ENCODE data around the gene ACKR3. TPM values are rescaled to one million over a fixed set of nuclear protein-coding genes. Genes with fewer than 3 reads are reported as not detected.

The ACKR3 gene
- polyA plus RNA-seq, 3 donors = 56.8 to 74.6 (median 62.1) TPM

DNA sequence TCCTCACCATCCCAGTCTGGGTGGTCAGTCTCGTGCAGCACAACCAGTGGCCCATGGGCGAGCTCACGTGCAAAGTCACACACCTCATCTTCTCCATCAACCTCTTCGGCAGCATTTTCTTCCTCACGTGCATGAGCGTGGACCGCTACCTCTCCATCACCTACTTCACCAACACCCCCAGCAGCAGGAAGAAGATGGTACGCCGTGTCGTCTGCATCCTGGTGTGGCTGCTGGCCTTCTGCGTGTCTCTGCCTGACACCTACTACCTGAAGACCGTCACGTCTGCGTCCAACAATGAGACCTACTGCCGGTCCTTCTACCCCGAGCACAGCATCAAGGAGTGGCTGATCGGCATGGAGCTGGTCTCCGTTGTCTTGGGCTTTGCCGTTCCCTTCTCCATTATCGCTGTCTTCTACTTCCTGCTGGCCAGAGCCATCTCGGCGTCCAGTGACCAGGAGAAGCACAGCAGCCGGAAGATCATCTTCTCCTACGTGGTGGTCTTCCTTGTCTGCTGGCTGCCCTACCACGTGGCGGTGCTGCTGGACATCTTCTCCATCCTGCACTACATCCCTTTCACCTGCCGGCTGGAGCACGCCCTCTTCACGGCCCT is 11.2 kb downstream of the ACKR3 start:
- DNase-seq = no peak

DNA sequence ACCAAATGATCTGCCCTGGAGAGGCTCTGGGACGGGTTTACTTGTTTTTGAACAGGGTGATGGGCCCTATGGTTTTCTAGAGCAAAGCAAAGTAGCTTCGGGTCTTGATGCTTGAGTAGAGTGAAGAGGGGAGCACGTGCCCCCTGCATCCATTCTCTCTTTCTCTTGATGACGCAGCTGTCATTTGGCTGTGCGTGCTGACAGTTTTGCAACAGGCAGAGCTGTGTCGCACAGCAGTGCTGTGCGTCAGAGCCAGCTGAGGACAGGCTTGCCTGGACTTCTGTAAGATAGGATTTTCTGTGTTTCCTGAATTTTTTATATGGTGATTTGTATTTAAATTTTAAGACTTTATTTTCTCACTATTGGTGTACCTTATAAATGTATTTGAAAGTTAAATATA is 11.9 kb downstream of the ACKR3 start:
- no peak for DNase-seq

DNA sequence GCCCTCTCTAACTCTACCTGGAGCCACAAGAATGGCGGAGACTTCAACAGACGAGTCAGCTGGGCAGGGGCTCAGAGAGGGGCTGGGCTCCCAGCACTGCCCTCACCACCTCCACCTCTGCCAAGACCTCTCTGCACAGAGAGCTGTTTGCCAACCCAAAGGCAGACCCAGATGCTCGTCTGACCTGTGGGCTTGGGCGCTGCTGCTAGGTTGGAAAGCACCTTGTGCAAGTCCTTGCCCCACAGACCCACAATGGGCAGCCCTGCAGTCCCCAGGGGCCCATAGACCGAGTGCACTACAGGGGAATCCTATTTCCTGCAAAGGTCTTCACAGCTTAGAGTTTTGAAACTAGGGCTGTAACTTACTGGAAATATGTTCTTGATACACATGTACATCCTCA is 13.3 kb downstream of the ACKR3 start:
- no peak for DNase-seq

DNA sequence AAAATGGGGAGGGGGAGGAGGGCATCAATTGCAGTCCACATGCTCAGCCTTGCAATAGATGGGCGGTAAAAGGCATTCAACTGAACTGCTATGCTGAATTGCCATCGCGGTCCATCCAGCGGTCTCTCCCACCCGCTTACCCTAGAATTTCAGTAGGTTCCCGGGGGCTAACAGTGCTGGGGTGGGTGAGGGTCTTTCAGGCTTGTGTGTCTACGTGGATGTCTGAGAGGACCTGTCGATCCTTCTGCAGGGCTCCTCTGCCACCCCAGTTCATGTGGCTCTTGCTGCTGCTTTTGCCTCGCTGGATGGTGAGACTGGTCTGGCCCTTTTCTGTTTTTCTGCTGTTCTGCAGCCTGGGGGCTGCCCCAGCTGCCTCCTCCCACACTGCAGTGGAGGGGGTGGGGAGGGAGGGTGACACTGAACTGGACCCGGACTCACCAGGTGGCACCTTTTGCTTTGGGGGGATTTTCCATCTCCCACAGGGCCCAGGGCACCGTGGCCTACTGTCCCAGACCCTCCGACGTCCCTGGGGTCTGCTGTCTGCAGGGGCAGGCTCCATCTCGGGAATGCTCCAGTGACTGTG is 14.1 kb downstream of the ACKR3 start:
- no peak for DNase-seq

DNA sequence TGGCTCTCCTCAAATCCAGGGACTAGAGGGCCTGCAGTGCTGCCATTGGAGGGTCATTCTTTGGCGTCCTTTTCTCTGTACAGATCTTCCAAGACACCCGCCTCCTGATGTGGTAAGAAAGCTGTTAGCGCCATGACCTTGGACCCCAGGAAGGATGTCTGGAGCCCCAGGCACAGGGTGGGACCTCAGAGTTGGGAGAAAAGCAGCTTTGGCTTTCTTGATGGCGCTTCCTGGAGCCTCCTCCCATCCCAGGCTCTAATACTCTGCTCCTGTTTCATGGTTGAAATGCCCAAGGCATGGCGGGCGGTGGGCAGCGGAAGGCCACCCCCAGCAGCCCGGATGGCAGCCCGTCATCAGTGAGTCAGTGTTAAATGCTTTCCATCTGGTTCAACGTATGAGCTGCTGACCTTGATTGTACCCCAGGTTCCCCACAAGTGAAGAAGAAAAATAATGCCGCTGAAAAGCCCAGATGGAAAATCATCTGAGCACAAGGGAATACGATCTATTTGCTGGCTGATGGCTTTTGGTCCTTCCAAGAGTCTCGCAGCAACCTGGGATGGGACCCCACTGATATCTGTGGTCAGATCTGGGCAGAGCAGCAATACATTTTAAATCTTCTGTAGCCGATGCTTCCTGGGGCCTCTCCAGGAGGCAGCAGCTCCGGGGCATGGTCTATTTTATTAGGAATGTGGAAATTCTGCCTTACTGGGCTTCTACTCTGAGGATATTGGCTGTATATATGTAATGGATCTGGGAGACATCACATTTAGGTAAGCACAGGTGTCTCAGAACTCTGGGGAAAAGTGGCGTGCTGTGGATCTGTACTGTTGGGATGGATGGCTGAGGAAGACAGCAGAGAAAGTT is 15.1 kb downstream of the ACKR3 start:
- DNase-seq = no peak

DNA sequence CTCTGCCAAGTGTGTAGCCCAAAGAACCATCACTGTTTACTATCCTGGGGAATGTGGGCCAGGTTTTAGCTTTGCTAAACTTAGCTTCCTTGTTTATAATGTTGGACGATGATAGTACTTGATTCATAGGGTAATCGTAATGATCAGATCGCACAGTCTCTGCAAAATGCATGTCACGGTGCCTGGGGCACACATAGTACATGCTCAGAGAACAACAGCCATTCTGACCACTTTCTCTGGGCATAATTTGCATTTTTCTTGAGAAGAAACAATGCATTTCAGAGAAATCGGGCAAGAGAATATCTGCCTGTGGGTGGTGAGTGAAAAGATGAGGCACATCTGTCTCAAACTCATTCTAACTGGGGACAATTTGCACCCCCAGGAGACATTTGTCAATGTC is 16.3 kb downstream of the ACKR3 start:
- no peak for DNase-seq

DNA sequence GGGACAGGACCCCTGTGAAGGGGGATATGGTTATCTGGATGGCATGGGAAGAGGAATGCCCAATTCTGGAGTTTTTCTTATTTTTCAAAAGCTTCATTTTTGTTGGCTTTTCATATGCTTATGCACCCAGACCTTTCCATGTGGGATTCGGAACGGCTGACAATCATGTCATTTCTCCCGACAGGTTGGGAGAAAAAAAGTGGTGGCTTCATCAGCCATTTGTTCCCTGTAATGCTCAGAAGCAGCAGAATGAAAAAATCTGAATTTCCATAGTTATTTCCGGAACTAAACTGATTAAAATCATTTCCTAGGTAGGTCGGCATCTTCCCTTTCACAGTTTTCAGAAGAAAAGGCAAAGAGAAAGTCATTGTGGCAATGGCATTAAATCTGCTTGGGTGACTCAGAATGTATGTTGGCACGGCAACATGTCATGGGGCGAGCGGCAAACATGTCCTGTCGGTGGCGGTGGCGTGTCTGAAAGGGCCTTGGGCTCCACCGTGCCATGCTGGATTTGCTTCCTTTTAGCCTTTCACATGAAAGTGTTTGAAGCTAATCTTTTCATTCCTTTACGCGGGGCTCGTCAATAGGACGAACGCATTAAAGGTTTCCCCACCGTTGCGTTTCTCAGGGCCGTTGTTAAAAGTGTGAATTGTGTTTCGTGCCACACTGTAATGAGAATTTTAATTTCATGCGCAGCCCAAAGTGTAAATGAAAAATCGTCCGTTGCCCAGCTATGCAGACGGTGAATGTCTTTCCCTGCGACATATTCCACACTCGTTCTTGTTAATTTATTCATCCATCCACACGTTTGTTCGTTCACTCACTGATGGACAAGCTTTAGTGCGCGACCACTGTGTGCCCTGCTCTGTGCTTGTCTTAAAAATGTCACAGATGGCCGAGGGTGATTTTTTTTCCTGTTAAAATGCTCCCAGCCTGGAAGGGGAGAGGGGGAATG is 18.5 kb downstream of the ACKR3 start:
- DNase-seq = no peak

DNA sequence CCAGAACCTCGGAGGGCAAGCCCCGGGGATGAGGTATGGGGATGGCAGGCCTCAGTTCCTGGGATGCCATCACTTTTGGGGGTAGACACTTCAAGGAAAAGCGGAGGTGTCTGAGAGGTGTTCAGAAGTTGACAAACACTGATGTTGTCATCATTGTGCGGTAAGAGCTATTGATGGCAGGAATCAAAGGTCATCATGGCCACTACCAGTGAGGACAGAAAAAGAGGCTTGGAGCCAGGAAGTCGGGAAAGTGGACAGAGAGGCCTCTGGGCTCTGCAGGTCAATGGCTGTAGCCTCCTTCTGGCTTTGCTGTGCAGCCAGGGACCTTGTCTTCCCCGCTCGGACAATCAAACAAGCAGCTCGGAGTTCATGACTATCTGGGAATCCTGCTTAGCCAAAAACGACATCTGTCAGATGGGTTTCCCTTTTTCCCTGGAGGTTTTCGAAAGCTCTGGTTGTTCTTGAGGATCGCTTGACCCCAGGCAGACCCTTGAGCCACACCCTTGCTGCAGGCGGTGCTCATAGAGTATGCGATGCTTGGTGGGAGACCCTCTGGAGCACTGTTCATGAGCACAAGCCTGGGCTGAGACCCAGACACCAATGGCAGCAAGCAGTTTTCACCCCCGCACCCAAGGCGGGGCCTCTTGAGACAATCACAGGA is 19.4 kb downstream of the ACKR3 start:
- no peak for DNase-seq

DNA sequence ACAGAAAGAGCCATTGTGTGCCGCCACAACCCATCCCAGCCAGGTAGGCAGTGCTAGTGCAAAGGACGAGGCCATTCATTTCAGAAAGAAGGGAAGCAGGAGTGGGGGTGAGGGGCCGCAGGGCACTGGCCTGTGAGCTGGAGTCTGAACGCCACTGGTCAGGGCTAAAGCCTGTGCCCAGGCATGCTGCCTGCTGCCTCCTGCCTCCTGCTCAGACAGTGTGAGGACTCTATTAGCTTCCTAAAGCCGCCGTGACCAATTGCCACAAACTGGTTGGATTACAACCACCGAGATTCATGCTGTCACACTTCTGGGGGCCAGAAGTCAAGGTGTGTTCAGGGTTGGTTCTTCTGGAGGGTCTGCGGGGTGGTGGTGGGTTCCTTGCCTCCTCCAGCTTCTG is 21.2 kb downstream of the ACKR3 start:
- no peak for DNase-seq

DNA sequence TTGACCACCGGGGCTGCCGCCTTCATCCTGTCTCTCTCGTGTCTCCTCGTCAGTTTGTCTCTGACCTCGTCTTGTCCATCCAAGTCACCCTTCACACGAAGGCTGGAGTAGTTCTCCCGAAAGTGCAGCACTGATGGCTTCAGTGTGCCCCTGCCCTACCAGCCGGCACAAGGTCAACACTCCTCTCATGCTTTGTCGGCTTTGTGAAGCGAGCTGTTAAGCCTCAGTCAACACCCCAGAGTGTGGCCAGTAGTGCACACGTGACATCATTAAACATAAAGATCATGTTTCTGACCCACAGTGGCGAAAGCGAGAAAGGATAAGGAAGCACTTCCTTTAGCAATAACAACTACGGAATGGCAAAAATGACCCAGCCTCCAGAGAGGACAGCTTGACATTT is 23.2 kb downstream of the ACKR3 start:
- peak; percentile 78 for DNase-seq

DNA sequence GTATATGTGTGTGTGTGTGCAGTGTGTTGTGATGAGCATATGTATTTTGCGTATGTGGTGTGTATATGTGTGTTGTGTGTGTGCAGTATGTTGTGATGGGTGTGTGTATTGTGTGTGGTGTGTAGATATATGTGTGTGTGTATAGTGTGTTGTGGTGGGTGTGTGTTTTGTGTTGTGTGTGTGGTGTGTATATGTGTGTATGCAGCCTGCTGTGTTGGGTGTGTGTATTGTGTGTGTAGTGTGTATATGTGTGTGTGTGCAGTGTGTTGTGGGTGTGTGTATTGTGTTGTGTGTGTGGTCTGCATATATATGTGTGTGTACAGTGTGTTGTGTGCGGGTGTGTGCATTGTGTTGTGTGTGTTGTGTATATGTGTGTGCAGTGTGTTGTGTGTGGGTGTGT is 23.9 kb downstream of the ACKR3 start:
- DNase-seq = no peak

DNA sequence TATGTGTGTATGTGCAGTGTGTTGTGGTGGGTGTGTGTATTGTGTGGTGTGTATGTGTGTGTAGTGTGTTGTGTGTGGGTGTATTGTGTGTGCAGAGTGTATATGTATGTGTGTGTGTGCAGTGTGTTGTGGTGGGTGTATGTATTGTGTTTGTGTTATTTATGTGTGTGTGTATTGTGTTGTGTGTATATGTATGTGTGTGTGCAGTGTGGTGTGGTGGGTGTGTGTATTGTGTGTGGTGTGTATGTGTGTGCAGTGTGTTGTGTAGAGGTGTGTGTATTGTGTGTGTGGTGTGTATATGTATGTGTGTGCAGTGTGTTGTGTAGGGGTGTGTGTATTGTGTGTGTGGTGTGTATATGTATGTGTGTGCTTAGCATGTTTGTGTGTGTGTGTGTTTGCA is 24.3 kb downstream of the ACKR3 start:
- DNase-seq = no peak

DNA sequence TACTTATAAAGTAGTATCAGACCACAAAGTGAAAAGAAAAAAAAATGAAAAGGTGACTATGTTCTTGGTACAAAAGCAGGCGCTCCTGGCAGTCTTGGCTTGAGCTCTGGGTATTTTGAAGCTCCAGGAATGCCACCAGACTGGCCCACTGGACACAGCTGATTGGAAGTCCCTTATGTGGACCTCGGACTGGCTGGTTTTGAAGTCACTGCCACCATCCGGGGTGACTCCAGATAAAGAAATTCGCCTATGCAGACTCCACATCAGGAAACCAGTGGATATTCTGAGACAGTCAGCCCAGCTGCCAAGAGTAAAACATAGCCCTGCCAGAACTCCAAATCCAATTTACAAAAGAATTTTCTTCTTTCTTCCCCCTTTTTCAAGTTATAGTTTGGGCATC is 28.0 kb downstream of the ACKR3 start:
- no peak for DNase-seq

DNA sequence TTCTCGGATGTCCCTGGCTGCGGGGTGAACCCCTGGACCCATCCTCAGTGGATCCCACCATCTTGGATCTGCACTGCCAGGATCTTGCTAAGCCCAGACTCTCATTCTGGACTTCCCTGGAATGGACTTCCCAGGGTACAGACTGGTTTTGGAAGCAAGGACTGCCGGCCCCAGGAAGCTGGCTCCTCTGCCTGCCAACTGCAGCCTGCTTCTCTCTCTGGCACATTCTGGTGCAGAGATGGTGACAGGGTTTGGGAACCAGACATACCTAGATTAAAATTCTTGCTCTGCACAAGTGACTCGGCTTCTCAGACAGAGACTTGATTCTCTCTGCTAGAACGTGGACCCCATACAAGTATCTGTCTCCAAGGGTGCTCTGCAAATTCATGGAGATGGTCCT is 29.4 kb downstream of the ACKR3 start:
- DNase-seq = no peak

DNA sequence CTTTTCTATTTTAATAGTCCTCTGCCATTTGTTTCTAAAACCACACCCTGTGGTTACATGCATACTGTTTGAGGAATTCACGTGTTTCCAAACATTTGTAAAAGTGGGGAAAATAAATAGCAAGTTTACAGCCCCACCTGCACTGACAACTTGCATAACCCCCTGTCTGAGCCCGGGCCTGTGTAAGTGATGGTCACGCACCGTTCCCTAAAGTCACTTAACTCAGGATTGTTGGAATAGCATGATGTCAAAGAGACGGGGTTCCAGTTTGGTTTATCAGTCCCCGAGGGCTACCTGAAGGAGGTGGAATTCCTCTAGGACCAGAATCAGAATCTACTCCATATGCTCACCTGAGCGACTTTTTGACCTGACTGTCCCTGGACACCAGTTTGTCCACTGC is 30.5 kb downstream of the ACKR3 start:
- DNase-seq = no peak

DNA sequence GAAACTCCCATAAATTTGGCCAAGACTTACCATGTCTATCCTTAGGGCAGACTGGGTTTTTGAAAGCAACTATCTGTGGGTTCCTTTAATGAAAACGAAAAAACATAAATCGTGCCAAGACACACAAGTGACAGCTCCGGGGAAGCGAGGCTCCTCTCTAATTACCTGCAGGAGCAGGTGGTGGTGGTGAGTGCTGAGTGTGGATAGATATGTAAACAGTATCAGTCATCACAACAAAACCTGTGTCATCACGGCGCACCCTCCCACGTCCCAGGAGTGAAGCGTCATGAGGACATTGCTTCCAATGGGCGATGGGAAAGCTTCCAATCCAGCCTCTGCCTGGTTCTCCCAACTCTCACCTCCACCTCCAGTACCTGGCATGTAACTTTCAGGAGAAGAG is 31.3 kb downstream of the ACKR3 start:
- no peak for DNase-seq

DNA sequence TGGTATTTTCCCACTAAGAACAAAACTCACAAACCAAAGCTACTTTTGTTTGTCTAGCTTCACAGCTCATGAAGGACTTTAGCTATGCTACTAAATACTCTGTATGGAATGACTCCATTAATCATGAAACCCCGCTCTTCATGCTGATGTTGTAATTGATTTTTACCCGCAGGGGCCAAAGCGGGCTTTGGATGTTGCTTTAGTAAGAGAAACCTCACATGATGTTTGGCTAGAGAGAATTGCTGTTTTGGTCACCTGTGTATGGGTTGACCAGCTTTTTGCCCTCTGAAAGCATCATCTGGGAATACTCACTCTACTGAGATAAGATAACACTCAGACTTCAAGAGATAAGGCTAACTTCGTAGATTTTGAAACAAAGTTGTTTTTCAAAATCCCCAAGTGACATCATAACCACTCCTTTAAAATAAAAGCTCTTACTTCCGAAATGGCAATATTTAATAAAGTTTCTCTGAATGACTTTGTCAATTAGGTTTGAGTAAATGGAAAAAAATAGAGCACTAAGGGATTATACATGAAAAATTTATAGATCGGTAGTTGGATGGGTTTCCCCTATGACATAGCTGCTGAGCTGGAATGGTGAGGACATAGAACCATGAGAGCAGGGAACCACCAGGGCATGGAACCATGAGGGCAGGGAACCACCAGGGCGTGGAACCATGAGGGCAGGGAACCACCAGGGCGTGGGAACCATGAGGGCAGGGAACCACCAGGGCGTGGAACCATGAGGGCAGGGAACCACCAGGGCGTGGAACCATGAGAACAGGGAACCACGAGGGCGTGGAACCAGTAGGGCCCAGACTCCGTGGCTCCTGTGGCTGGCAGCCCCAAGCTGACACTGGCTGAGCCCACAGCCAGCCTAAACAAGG is 31.9 kb downstream of the ACKR3 start:
- no peak for DNase-seq

DNA sequence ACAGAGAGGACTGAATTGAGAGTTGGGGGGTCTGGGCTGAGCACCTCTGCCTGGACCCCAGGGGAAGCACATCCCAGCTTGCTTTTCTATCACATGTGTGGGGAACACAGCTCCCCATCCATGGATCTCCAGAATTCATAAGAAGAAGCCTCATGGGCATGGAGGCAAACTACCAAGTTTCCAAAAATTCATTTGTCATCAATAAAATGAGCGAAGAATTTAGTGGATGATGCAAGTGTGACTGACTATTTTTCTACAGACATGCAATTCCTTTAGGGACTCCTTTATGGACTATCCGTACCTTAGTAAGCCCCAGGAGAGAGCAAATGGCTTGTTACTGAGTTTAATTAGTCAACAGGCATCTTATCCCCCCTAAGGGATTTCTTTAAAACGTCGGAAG is 33.1 kb downstream of the ACKR3 start:
- DNase-seq = no peak

DNA sequence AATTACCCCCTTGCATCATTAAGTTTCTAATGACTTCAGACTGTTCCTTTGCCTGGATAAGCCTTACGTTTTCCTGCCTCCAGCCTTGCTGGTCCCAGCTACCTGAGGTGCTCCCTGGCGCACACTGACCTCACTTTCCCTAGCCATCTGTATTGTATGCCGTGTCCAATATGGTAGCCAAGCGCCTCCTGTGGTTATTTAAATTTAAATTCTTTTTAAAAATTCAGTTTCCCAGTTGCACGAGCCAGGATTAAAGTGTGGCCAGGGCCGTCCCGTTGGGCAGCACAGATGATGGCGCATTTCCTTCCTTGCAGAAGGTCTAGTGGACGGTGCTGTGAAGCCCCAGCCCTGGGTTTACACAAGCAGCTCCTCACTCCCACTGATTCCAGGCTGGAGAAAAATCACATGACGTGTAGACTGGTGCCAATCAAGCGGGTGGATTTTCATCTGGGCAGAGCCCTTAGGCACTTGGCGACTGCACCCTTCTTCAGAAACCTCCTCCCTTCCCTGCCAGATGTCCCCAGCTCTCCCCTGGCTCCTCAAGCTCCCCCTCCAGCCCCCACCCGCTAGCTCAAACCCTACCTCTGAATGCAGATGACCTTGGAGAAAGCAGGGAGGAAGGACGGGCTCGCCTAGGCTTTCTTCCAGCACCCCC is 33.9 kb downstream of the ACKR3 start:
- no peak for DNase-seq

All from renal pelvis (tissue), 4 donors.